NCI-H2227 (cell line): ENCODE measurements around the gene KCNAB2.
"Not testable (repeated sequence)": the region's sequence is repeated elsewhere in the genome, so short reads cannot be mapped to it uniquely, and the experiment has no call there.

Experiments
- DNase-seq: peaks from one replicate; lab custom pipeline; 2025; ENCODE audit not compliant: unreplicated experiment; lab: John Stamatoyannopoulos, UW

The KCNAB2 gene

GRCh38 chr1:6052543-6053205 lies 7.0 kb downstream of the KCNAB2 start:
- peak; percentile 78 for DNase-seq

GRCh38 chr1:6053206-6053546 lies 7.5 kb downstream of the KCNAB2 start:
- no peak for DNase-seq

GRCh38 chr1:6054596-6054995 lies 8.9 kb downstream of the KCNAB2 start:
- DNase-seq = no peak

GRCh38 chr1:6056572-6056948 lies 10.9 kb downstream of the KCNAB2 start:
- DNase-seq = no peak

- DNase-seq = no peak
Measured at GRCh38 chr1:6057170-6057845, 11.6 kb downstream of the KCNAB2 start.

- no peak for DNase-seq
Measured at GRCh38 chr1:6059866-6060265, 14.2 kb downstream of the KCNAB2 start.

- no peak for DNase-seq
Measured at GRCh38 chr1:6062670-6063069, 17.0 kb downstream of the KCNAB2 start.

- DNase-seq = not testable (repeated sequence)
Measured at GRCh38 chr1:6063532-6064053, 17.9 kb downstream of the KCNAB2 start.

- no peak for DNase-seq
Measured at GRCh38 chr1:6065093-6065858, 19.6 kb downstream of the KCNAB2 start.

- DNase-seq = no peak
Measured at GRCh38 chr1:6066680-6067079, 21.0 kb downstream of the KCNAB2 start.

- no peak for DNase-seq
Measured at GRCh38 chr1:6068073-6068472, 22.4 kb downstream of the KCNAB2 start.

GRCh38 chr1:6068932-6069331 lies 23.2 kb downstream of the KCNAB2 start:
- no peak for DNase-seq

GRCh38 chr1:6069573-6069972 lies 23.9 kb downstream of the KCNAB2 start:
- no peak for DNase-seq

GRCh38 chr1:6070450-6070974 lies 24.8 kb downstream of the KCNAB2 start:
- no peak for DNase-seq

GRCh38 chr1:6071219-6071618 lies 25.5 kb downstream of the KCNAB2 start:
- DNase-seq = no peak

- DNase-seq = no peak
Measured at GRCh38 chr1:6072774-6073479, 27.2 kb downstream of the KCNAB2 start.

GRCh38 chr1:6073480-6074053 lies 27.9 kb downstream of the KCNAB2 start:
- DNase-seq = no peak

- no peak for DNase-seq
Measured at GRCh38 chr1:6074192-6074901, 28.7 kb downstream of the KCNAB2 start.

- DNase-seq = no peak
Measured at GRCh38 chr1:6075748-6076147, 30.1 kb downstream of the KCNAB2 start.

- not testable (repeated sequence) for DNase-seq
Measured at GRCh38 chr1:6077061-6077460, 31.4 kb downstream of the KCNAB2 start.
